Ovary (tissue), 3 donors: Measurements from ENCODE around the gene STAB1.

Experiments used
- POLR2A ChIP-seq: fragments of 450-650 bp; IDR thresholded peaks from one replicate; pipeline ENCODE4 v1.6.1; 2017; ENCODE audit warnings: antibody characterized with exemption, mild to moderate bottlenecking, moderate library complexity
- TF ChIP-seq, protein P1 (sequence below), 3 donors: fragments of 450-650 bp in 2 of 3; fragments of 200-600 bp in 1 of 3; IDR thresholded peaks; one replicate each; pipeline versions ENCODE4 v1.5.1 to v1.8.0; 2016 to 2022; ENCODE audit warnings: antibody characterized with exemption in 3 of 3, mild to moderate bottlenecking in 1 of 3
- donor health status: DM: no; HTN: no; CAD: no.

DNA sequence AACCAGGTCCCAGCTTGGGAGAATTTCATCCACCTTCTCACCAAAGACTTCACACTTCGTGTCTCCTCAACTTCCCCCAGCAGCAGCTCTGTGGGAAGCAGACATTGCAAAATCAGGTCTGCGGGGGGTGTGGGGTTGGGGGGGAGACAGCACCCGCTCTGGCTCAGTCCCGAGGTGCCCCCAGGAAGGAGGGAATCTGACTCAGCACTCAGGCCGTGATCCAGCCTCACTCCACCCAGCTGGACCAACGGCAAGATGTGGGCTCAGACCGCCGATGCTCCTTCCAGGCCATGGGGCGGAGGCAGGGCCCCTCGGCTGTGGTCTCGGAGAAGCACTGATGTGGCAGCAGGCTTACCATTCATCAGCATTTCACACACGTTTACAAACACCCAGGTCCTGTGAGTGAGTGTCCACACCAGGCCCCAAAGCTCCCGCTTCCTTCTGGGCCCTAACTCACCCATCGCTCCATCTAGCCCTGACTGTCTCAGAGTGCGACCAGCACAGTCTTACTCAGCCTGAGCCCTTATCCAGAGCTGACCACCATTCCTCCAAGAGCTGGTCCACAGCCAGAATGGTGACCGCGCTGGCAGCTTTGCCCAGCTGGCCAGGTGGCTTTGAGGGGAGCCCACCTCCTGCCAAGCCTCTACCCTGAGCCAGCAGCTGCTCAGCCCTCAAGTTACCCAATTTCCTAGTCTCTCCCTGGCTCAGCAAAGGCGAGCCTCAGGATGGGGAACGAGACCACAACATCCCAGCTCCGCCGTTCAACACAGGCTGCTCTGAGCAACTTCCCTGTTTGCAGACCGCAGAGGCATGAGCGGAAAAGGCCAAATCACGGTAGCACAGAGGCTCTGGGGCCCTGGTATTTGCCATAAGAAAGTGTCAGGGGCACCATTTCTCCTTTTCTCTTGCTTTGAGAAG lies 3.3 kb downstream of the STAB1 start:
- no peak for TF ChIP-seq POLR2A
- TF ChIP-seq, protein P1, sequence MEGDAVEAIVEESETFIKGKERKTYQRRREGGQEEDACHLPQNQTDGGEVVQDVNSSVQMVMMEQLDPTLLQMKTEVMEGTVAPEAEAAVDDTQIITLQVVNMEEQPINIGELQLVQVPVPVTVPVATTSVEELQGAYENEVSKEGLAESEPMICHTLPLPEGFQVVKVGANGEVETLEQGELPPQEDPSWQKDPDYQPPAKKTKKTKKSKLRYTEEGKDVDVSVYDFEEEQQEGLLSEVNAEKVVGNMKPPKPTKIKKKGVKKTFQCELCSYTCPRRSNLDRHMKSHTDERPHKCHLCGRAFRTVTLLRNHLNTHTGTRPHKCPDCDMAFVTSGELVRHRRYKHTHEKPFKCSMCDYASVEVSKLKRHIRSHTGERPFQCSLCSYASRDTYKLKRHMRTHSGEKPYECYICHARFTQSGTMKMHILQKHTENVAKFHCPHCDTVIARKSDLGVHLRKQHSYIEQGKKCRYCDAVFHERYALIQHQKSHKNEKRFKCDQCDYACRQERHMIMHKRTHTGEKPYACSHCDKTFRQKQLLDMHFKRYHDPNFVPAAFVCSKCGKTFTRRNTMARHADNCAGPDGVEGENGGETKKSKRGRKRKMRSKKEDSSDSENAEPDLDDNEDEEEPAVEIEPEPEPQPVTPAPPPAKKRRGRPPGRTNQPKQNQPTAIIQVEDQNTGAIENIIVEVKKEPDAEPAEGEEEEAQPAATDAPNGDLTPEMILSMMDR (IDR thresholded peaks at IDR 0.05), result no peak
